H1 (cell line): Measurements from ENCODE around the gene FGF18. TPM values are rescaled to one million over a fixed set of nuclear protein-coding genes. Genes with fewer than 3 reads are reported as not detected.

Experiments
- BCL11A ChIP-seq, 2 experiments: IDR thresholded peaks; one replicate each; pipeline ENCODE4 v1.6.1; 2011; ENCODE audit warnings: low read depth in 2 of 2, low read length in 2 of 2, mild to moderate bottlenecking in 2 of 2
- FOSL1 ChIP-seq: IDR thresholded peaks from 2 replicates; pipeline ENCODE4 v1.6.1; 2011; ENCODE audit warnings: mild to moderate bottlenecking, low read depth, low read length, moderate library complexity; ENCODE audit not compliant: insufficient read depth
- SAP30 ChIP-seq: fragments of 300-600 bp; sonication (generic); IDR thresholded peaks from 2 replicates; pipeline ENCODE4 v1.7.1; 2012; ENCODE audit warnings: low read length, moderate library complexity, mild to moderate bottlenecking, inconsistent platforms; ENCODE audit not compliant: insufficient read depth, insufficient replicate concordance
- SIX5 ChIP-seq: IDR thresholded peaks from 2 replicates; pipeline ENCODE4 v1.6.1; 2011; ENCODE audit warnings: mild to moderate bottlenecking, low read depth, low read length
- SP4 ChIP-seq: IDR thresholded peaks from 2 replicates; pipeline ENCODE4 v1.6.1; 2012; ENCODE audit warnings: low read length, inconsistent platforms
- SRF ChIP-seq: IDR thresholded peaks from 2 replicates; pipeline ENCODE4 v1.6.1; 2011; ENCODE audit warnings: mild to moderate bottlenecking, low read depth, low read length, moderate library complexity
- polyA plus RNA-seq, 7 experiments: library from polyadenylated mRNA; depleted of rRNA in 3 of 7; stranded (reverse) in 5 of 7; unstranded in 2 of 7; fragments of >200 nt in 5 of 7; fragments of 200-250 nt in 2 of 7; gene quantifications; 1 replicate in 5 of 7; 2 replicates in 1 of 7; 4 replicates in 1 of 7; pipeline versions ENCODE4 v1.2.1 to v1.2.3, GENCODE V29; 2011 to 2013; ENCODE audit warnings: missing spikeins in 2 of 7, mixed read lengths in 2 of 7
- total RNA-seq: library from RNA; stranded (reverse); fragmentation: NEBNext Ultra II Directional; extraction: Animal tissue kit (Norgen Biotek cat#: 25700); gene quantifications from 2 replicates; pipeline ENCODE4 v1.2.1, GENCODE V29; 2021
- TF ChIP-seq, protein P1 (sequence below): IDR thresholded peaks from 2 replicates; pipeline ENCODE4 v1.6.1; 2011; ENCODE audit warnings: low read depth, mild to moderate bottlenecking, low read length; ENCODE audit not compliant: insufficient read depth
- TF ChIP-seq, protein P2 (sequence below): IDR thresholded peaks from 2 replicates; pipeline ENCODE4 v1.6.1; 2011; ENCODE audit warnings: low read length, improper control_type of control experiment

FGF18 gene
- total and polyA plus RNA-seq, 2 of the 8 experiments (the other 6 are each of a cell fraction or from before 2014, with no cell fraction given): 0.54 to 1.3 TPM

DNA sequence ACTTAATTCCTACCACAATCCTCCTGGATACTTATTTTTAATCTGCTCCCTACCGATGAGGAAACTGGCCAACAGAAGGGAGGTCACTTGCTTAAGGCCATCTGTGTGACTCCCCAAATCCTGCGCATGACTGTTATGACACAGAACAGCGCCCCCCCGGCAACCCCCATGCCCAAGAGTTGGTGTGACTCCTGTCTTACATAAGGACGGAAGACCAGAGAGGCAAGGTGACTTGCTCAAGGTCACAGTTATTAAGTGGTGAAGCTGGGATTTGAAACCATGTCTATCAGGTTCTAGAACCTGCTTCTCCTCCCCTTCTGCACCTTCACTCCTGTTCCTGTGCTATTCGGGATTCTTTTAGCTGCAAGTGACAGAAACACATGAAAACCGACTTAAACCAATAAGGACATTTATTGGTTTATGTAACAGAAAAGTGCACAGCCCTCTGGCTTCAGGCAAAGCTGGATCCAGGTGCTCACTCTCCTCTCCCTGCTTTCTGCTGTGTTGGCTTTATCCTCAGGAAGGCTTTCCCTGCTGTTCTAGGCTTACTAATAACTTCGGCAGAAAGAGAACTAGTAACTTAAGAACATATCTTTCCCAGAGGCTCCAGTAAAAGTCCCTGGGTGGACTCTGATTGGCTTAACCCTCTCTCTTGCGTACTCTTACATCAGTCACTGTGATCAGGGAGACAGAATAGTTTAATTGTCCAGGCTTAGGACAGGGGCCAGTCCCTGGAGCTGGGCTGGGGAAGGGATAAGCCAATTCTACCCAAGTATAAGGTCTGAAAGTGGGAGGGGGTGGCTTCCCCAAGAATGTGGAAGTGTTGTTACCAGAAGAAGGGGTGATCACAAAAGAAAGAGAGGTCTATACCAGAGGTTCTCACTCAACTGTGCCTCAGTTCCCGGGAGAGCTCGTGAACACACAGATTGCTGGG is 43.7 kb downstream of the FGF18 start (continued):
- TF ChIP-seq, protein P1, sequence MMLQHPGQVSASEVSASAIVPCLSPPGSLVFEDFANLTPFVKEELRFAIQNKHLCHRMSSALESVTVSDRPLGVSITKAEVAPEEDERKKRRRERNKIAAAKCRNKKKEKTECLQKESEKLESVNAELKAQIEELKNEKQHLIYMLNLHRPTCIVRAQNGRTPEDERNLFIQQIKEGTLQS: no peak
- TF ChIP-seq SAP30: no peak
- no peak for TF ChIP-seq SP4
- TF ChIP-seq, protein P2, sequence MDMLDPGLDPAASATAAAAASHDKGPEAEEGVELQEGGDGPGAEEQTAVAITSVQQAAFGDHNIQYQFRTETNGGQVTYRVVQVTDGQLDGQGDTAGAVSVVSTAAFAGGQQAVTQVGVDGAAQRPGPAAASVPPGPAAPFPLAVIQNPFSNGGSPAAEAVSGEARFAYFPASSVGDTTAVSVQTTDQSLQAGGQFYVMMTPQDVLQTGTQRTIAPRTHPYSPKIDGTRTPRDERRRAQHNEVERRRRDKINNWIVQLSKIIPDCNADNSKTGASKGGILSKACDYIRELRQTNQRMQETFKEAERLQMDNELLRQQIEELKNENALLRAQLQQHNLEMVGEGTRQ: no peak
- no peak for TF ChIP-seq FOSL1
- no peak for TF ChIP-seq BCL11A (IDR thresholded peaks at IDR 0.05; ENCODE audit: low read depth in 2 of 2, low read length in 2 of 2)
- no peak for TF ChIP-seq SIX5
- no peak for TF ChIP-seq SRF
- TF ChIP-seq, all 59 proteins: peak for 0
